Esophagus squamous epithelium (tissue), 5 donors: ENCODE measurements around the gene EGFL7. TPM values are rescaled to one million over a fixed set of nuclear protein-coding genes. Genes with fewer than 3 reads are reported as not detected.
"Not testable (repeated sequence)": the region's sequence is repeated elsewhere in the genome, so short reads cannot be mapped to it uniquely, and the experiment has no call there.

Experiments used
- DNase-seq: peaks from one replicate; lab custom pipeline; 2025; lab: John Stamatoyannopoulos, UW
- H3K27ac ChIP-seq, 4 donors: fragments of 200-600 bp; sonication (generic); one replicate each; pipeline ENCODE4 v1.5.1; 2016 to 2019; ENCODE audit warnings: mild to moderate bottlenecking in 1 of 4
- H3K27me3 ChIP-seq, 4 donors: fragments of 200-600 bp; sonication (generic); 1 replicate in 3 of 4; 2 replicates in 1 of 4; pipeline versions ENCODE4 v1.5.1 to v1.6.0; 2017 to 2021; ENCODE audit warnings: antibody characterized with exemption in 1 of 4
- H3K36me3 ChIP-seq, 3 donors: fragments of 200-600 bp; sonication (generic); one replicate each; pipeline ENCODE4 v1.5.1; 2016 to 2019
- H3K4me1 ChIP-seq, 3 donors: fragments of 200-600 bp; sonication (generic); one replicate each; pipeline ENCODE4 v1.5.1; 2017 to 2019
- H3K4me3 ChIP-seq, 4 donors: fragments of 200-600 bp; sonication (generic); 1 replicate in 3 of 4; 2 replicates in 1 of 4; pipeline ENCODE4 v1.5.1; 2016 to 2019; ENCODE audit warnings: mild to moderate bottlenecking in 2 of 4, moderate library complexity in 1 of 4
- H3K9me3 ChIP-seq, 3 donors: fragments of 200-600 bp; sonication (generic); one replicate each; pipeline ENCODE4 v1.5.1; 2016 to 2019
- POLR2A ChIP-seq, 4 donors: fragments of 450-650 bp; IDR thresholded peaks; one replicate each; pipeline ENCODE4 v1.6.1; 2017; ENCODE audit warnings: antibody characterized with exemption in 4 of 4, mild to moderate bottlenecking in 4 of 4, moderate library complexity in 3 of 4
- WGBS, 2 donors: methylation state at CpG; one replicate each; pipeline ENCODE4 v1.1.5; 2018; 5-methylcytosine and 5-hydroxymethylcytosine counted together
- intact Hi-C: fragments of 100-400 bp; cut with DNase I; formaldehyde crosslinking; loops from one replicate; pipeline ENCODE4 v1.15.0; 2022
- total RNA-seq, 4 donors: library from RNA; depleted of rRNA; stranded (reverse); fragments of >200 nt; gene quantifications; one replicate each; pipeline ENCODE4 v1.1.0, GENCODE V29; 2016
- TF ChIP-seq, protein P1 (sequence below), 6 experiments: fragments of 450-650 bp in 4 of 6; fragments of 200-600 bp in 2 of 6; sonication (generic) in 2 of 6; IDR thresholded peaks; one replicate each; pipeline ENCODE4 v1.5.1; 2016 to 2019; ENCODE audit warnings: antibody characterized with exemption in 6 of 6, mild to moderate bottlenecking in 4 of 6, moderate library complexity in 4 of 6
- donor health status: DM: yes; HTN: yes; CAD: no.

EGFL7 gene
- total RNA-seq, 4 donors from 2014 or later: 5.2 to 41.2 (median 21.2) TPM

DNA sequence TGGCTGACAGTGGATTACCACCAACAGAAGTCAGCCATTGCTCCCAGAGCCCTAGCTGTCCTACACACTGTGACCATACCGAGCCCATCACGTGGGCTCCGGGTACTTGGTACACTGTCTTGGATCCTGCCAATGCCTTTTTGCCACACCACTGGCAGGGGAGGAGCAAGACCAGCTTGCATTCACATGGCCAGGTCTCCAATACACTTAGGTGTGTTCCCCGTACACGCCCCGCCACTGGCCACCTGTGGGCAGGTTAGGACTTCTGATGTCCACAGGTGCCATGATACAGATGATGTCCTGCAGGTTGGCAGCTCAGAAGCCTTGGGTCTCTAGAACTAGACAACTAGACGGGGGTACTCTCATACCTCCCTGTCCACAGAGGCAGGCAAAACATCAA lies 44.3 kb downstream of the EGFL7 start:
- Histone ChIP-seq H3K4me1 (peaks cover 5 to 7% (median 6%) of the 10 kb centered on the region in 3 donors), H3K9me3 (no peaks in the 10 kb centered on the region), H3K27ac (no peak overlapping the region), H3K36me3 (no peaks in the 10 kb centered on the region), H3K4me3 (no peak overlapping the region), H3K27me3 (peaks cover 0 to 45% (median 3%) of the 10 kb centered on the region in 4 donors)
- WGBS, 2 donors: 71 to 79% methylated on average over 1 to 3 of the region's 7 CpGs
- TF ChIP-seq POLR2A (IDR thresholded peaks at IDR 0.05): no peak
- TF ChIP-seq, protein P1, sequence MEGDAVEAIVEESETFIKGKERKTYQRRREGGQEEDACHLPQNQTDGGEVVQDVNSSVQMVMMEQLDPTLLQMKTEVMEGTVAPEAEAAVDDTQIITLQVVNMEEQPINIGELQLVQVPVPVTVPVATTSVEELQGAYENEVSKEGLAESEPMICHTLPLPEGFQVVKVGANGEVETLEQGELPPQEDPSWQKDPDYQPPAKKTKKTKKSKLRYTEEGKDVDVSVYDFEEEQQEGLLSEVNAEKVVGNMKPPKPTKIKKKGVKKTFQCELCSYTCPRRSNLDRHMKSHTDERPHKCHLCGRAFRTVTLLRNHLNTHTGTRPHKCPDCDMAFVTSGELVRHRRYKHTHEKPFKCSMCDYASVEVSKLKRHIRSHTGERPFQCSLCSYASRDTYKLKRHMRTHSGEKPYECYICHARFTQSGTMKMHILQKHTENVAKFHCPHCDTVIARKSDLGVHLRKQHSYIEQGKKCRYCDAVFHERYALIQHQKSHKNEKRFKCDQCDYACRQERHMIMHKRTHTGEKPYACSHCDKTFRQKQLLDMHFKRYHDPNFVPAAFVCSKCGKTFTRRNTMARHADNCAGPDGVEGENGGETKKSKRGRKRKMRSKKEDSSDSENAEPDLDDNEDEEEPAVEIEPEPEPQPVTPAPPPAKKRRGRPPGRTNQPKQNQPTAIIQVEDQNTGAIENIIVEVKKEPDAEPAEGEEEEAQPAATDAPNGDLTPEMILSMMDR (IDR thresholded peaks at IDR 0.05): no peak
- intact Hi-C loops: loop anchor here (10.0 kb wide), 1 partner anchor 472 kb away; no protein-coding TSS in a partner anchor
- no peak for DNase-seq

DNA sequence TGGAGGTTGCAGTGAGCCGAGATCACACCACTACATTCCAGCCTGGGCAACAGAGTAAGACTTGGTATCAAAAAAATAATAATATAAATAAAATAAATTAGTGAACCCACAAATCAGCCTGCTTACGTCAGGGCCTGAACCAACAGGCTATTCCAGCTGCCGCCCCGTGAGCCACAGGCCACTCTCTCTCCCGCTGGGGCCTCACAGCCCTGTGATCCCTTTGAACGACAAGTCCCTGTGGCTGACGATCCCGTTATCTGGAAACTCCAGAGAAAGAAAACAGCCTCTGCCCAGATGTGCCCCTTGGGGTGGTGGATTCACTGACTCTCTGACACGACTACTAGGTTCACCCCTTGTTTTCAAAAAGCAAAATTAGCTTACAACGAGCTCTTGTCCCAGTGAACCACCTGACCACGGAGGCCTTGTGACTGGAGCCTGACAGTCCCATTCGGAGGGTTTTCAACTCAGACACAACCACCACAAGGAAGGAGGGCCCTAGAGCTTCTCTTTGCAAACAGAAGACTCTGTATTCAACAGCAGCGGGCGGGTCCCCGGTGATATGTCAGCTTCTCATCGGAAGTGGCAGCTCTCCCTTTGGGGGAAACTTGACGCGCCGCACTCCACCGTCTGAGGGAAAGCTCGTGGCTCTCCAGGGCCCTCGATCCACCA lies 45.3 kb downstream of the EGFL7 start:
- no peak for TF ChIP-seq POLR2A (IDR thresholded peaks at IDR 0.05)
- TF ChIP-seq, protein P1 (IDR thresholded peaks at IDR 0.05): no peak
- Histone ChIP-seq H3K9me3 (no peaks in the 10 kb centered on the region), H3K4me1 (peaks cover 7 to 15% (median 11%) of the 10 kb centered on the region in 3 donors), H3K4me3 (no peak overlapping the region), H3K27ac (no peak overlapping the region), H3K36me3 (no peaks in the 10 kb centered on the region), H3K27me3 (peaks cover 0 to 46% (median 3%) of the 10 kb centered on the region in 4 donors)
- WGBS, 2 donors: 73 to 80% methylated on average over 19 to 20 of the region's 22 CpGs
- intact Hi-C loops: loop anchor here (10.0 kb wide), 1 partner anchor 473 kb away; no protein-coding TSS in a partner anchor
- DNase-seq: no peak

- intact Hi-C loops: loop anchor here (10.0 kb wide), 1 partner anchor 475 kb away; no protein-coding TSS in a partner anchor
- H3K4me3 ChIP-seq: no peak overlapping the region
- peaks cover 7 to 30% (median 12%) of the 10 kb centered on the region in 3 donors for H3K4me1 ChIP-seq
- DNase-seq: no peak
- H3K9me3 ChIP-seq: no peaks in the 10 kb centered on the region
- H3K27ac ChIP-seq: no peak overlapping the region
- H3K27me3 ChIP-seq: peaks cover 0 to 59% (median 3%) of the 10 kb centered on the region in 4 donors
- H3K36me3 ChIP-seq: no peaks in the 10 kb centered on the region
- no peak for TF ChIP-seq POLR2A (IDR thresholded peaks at IDR 0.05)
- TF ChIP-seq, protein P1 (IDR thresholded peaks at IDR 0.05): no peak
- 88 to 100% methylated on average over 4 to 14 of the region's 24 CpGs for WGBS, 2 donors
Measured at GRCh38 chr9:136709454-136710109, 46.9 kb downstream of the EGFL7 start.

GRCh38 chr9:136710543-136710942 lies 47.8 kb downstream of the EGFL7 start:
- Histone ChIP-seq H3K27ac (no peak overlapping the region), H3K36me3 (no peaks in the 10 kb centered on the region), H3K4me1 (peaks cover 7 to 39% (median 12%) of the 10 kb centered on the region in 3 donors), H3K9me3 (no peaks in the 10 kb centered on the region), H3K4me3 (no peak overlapping the region), H3K27me3 (peaks cover 0 to 65% (median 3%) of the 10 kb centered on the region in 4 donors)
- intact Hi-C loops: no loop called here
- 79 to 81% methylated on average over 7 of the region's 7 CpGs for WGBS, 2 donors
- TF ChIP-seq POLR2A (IDR thresholded peaks at IDR 0.05): no peak
- TF ChIP-seq, protein P1 (IDR thresholded peaks at IDR 0.05): no peak
- DNase-seq: no peak

GRCh38 chr9:136711219-136711648 lies 48.5 kb downstream of the EGFL7 start:
- Histone ChIP-seq H3K4me1 (peaks cover 7 to 40% (median 12%) of the 10 kb centered on the region in 3 donors), H3K27me3 (peaks cover 0 to 61% (median 3%) of the 10 kb centered on the region in 4 donors)
- H3K36me3 ChIP-seq, DNase-seq, H3K27ac ChIP-seq, intact Hi-C loops, H3K4me3 ChIP-seq, H3K9me3 ChIP-seq: not testable (repeated sequence)
- 21 to 27% methylated on average over 4 of the region's 4 CpGs for WGBS, 2 donors
